ENCODE measurements around the gene OSBPL8.
A peak's percentile ranks its signal among the peaks of the same experiment; 100 is the strongest.
"Not testable (repeated sequence)": the region's sequence is repeated elsewhere in the genome, so short reads cannot be mapped to it uniquely, and the experiment has no call there.

OSBPL8 gene

DNA sequence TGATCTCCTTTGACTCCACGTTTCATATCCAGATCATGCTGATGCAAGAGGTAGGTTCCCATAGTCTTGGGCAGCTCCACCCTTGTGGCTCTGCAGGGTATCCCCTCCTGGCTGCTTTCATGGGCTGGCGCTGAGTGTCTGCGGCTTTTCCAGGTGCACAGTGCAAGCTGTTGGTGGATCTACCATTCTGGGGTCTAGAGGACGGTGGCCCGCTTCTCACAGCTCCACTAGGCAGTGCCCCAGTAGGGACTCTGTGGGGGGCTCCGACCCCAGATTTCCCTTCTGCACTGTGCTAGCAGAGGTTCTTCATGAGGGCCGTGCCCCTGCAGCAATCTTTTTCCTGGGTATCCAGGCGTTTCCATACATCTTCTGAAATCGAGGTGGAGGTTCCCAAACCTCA is 199.3 kb downstream of the OSBPL8 start:
- no peak for DNase-seq (ENCODE audit: low read depth)

DNA sequence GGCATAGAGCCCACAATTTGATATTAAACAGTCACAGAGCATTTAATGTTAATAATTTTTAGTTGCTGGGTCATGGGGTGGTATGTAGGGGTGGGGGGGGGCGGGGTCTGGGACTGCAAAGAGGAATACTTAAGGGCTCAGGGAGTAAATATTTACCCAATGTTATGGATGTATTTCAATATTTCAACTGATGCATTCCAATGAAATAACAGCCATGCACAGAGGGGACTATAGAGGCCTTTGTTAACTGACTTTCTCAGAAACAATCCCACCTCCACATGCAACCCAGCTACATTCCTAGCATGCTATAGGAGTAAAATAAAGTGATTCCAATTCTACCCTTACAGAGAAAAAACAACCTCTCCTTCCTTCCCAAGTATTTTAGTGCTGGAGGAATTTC is 203.5 kb downstream of the OSBPL8 start:
- no peak for DNase-seq (ENCODE audit: low read depth)

DNA sequence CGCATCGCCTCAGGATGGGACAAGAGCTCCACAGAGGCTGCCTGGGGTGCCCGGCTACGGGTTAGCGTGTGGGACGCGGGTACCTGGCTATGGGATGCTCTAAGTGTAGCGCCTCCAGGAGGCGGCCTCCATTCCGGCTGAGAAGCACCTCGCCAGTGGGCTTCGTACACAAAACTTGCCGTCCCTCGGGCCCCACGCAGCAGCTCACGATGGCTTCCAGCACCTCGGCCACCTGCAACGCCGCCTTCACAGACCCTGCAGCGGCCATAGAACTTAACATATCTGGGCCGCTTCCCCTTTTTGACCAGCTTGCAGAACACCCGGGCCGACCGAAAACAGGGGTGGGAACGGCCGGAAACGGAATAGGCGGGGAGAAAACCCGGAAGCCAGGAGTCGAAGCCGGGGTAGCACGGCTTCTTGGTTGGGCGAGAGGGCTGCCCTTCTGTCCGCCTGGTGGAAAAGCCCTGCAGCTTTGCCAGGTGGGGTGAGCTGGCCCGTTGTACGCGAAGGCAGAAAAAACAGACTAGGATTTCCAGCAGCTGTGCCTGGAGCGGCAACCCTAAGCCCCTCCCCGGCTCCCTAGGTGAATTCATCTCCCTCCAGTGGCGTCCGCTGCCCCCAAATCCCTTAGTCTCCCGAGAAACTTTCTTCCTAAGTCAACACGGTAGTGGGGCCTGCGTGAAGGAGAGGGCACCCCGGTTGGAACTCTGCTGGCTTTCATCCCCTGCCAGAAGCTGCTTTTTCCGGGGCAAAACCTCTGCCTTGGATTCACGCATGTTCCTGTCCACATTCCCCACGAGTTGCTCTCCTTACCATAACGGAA is 211.3 kb downstream of the OSBPL8 start, which contains the start of gene BBS10:
Gene BBS10, minus strand, starts transcription at position 337 of the 823 bp plus-strand sequence. Its CDS starts 57 bp downstream, at position 280.
- peak; percentile 65 for DNase-seq (ENCODE audit: low read depth)

DNA sequence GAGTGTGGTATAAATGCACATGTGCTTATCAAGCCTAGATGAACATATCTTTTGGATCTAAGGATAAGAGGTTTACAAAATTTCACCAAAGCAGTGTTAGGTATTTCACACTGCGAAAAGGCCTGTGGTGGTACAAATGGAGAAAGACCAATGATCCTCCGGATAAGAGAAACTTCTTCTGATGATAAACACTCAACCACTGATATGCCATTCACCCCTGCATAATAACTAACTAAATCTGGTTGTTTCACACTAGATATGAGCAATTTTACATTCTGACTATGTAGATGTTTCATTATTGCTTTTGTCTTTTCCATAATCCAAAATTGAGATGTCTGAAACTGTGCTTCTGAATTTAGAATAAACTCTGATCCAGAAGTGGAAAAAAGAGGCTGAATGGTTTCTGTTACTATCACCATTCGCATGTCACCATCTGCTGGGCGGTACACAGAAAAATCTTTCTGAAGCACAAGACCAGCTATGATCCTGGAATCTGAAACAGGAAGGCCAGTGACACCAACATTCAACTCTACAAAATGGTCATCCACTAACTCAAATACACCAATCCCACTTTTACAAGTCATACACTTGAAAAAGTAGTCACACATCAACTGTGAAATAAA is 212.7 kb downstream of the OSBPL8 start:
- no peak for DNase-seq (ENCODE audit: low read depth)

DNA sequence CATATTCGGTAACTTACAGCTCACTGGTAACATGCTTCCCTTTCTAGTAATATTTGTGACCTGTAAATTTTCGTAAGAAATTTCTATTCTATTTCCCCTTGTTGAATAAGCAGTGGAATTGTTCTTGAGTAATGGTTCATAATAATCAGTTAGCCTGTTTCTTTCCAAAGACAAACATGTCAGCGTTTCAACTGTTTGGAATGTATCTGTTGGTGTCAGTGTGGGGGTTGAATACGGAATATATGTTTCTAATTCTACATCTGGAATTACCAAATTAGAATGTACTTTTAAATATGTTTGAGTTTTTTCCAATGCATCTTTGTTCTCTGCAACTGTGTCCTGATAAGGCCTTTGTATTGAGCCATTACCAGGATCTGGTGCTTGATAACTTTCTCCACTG is 213.3 kb downstream of the OSBPL8 start:
- no peak for DNase-seq (ENCODE audit: low read depth)

DNA sequence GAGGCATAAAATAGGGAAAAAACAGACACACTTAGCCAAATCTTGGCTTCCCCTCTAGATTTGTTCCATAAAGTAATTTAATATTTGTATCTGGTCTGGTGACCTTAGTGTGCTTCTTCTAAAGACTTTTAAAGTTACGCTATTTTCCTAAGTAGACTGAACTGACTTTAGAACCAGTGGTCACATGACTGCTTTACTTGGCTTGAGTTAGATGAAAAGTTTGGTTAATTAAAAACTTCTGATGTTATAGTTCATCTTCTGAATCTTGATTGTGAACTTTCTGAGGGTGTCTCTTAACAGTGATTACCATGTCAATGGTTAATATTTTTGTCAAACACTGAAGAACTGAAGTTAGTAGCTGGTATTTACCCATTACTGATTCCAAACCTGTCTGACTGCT is 214.0 kb downstream of the OSBPL8 start:
- no peak for DNase-seq (ENCODE audit: low read depth)

DNA sequence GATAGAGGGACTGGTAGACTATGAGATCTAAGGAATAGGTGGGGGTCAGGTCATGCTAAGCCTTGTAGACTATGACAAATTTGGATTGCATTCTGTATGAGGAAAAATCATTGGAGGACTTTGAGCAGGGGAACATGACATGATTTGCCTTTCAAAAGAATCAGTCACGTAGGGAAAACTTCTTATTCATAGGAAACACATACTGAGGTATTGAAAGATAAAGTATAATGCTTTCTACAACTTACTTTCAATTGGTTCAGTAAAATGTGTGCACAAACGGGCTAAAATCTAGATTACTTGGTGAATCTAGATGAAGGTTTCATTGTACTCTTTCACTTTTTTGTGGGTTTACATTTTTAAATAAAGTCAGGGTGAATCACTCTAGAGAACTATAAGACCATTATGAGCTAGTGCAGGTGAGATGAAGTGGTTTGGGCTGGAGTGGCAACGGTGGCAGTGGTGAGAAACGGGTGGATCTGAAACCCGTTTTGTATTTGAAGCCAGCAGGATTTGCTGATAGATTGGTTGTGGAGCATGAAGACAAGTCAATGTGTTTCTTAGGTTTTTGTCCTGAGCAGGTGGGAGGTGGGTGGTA is 218.0 kb downstream of the OSBPL8 start:
- DNase-seq (ENCODE audit: low read depth), result no peak

DNA sequence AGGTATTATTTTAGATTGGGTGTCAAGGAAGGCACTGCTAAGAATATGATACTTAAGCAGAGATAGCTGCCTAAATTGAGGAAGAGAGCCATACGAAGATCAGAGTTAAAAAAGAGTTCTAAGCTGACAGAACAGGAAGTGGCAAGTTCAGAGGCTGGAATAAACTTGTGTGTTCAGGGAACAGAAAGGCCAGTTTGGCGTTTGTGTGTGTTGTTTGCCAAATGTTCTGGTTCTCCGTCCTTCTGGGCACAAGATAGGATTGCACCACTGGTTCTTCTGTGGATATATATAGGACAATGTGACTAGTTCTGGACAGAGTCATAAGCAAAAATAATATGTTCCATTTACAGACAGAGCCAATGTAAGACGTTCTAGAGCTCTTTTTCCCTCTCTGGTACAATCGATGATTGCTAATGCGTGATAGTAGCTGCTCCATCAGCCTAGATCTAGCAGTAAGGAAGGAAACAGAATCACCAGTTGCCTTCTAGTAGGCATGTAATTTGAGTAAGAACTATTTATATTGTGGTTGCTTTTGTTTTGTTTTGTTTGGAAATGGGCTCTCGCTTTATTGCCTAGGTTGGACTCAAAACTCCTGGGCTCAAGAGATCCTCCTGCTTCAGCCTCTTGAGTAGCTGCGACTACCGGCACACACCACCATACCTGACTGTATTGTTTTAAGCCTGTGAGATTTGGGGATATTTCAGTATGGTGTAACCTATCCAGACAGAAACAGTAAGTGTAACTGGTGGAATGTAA is 218.7 kb downstream of the OSBPL8 start:
- DNase-seq (ENCODE audit: low read depth), result no peak

DNA sequence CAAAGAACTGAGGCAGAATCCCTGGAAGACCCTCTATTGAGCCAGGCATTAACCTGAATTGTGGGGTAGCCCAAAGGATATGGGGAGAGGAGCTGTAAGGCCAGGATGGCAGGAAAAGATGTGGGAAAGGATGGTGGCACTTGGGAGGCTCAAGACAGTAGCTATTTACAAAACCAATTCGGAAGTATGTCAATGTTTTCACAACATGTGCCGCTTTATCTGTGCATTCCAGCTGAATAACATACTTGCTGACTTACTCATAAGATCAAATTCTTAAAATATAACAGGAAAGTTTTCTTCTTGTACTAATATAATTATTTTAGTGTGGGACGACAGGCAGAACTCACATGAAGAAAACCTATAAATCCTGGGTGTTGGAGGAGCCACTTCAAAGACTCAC is 222.0 kb downstream of the OSBPL8 start:
- DNase-seq (ENCODE audit: low read depth), result peak; percentile 66

DNA sequence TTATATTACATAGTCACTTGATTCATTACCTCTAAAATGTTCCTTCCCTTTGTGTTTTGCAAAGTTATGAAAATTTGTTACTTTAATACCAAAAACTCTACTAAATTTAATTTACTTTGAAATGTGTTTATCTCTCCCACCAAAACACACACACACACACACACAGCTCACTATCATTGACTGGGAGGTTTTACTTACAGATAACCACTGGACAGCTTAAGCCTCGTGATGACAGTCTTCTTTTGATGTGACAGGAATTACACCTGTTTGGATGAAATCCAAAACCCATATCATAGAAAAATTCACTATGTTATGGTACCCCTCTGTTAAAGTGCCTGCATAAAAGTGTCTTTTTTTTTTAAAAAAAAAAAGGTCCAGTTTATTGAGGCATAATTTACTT is 227.0 kb downstream of the OSBPL8 start:
- no peak for DNase-seq (ENCODE audit: low read depth)

DNA sequence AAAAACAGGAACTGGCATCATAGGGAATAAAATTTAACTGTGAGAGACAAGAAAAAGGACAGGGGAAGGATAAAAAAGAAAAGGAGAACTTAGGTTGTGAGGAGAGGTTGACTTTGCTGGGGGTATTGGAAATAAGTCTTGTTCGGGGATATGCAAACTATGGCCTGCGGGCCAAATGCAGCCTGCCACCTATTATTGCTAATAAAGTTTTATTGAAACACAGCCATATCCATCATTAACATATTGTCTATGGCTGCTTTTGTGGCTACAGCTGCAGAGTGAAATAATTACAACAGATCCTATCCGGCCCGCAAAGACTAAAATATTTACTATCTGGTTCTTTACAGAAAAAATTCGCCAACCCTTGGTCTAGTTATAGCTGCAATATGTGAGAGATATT is 230.0 kb downstream of the OSBPL8 start:
- DNase-seq (ENCODE audit: low read depth), result no peak

DNA sequence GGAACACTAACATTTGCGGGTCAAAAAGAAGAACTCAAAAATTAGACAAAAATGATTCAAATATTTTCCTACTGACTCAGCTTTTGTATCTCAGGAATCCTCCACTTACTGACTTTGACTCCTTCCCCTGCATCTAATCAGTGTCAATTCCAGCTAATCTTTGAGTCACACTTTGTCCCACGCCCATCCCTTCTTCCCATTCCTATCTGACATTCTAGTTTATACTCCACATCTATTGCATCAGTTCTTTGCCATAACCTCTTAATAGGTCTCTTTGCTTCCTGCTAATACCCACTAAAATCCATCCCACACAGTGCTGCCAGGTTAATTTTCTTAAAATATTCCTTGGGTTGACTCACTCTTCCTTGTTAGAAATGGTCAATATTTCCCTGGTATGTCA is 230.4 kb downstream of the OSBPL8 start:
- DNase-seq (ENCODE audit: low read depth), result peak; percentile 85

DNA sequence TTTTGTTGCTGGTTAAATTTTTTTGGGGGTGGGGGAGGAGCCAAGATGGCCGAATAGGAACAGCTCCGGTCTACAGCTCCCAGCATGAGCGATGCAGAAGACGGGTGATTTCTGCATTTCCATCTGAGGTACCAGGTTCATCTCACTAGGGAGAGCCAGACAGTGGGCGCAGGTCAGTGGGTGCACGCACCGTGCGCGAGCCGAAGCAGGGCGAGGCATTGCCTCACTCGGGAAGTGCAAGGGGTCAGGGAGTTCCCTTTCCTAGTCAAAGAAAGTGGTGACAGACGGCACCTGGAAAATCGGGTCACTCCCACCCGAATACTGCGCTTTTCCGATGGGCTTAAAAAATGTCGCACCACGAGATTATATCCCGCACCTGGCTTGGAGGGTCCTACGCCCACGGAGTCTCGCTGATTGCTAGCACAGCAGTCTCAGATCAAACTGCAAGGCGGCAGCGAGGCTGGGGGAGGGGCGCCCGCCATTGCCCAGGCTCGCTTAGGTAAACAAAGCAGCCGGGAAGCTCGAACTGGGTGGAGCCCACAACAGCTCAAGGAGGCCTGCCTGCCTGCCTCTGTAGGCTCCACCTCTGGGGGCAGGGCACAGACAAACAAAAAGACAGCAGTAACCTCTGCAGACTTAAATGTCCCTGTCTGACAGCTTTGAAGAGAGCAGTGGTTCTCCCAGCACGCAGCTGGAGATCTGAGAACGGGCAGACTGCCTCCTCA is 239.8 kb downstream of the OSBPL8 start:
- DNase-seq (ENCODE audit: low read depth), result not testable (repeated sequence)

DNA sequence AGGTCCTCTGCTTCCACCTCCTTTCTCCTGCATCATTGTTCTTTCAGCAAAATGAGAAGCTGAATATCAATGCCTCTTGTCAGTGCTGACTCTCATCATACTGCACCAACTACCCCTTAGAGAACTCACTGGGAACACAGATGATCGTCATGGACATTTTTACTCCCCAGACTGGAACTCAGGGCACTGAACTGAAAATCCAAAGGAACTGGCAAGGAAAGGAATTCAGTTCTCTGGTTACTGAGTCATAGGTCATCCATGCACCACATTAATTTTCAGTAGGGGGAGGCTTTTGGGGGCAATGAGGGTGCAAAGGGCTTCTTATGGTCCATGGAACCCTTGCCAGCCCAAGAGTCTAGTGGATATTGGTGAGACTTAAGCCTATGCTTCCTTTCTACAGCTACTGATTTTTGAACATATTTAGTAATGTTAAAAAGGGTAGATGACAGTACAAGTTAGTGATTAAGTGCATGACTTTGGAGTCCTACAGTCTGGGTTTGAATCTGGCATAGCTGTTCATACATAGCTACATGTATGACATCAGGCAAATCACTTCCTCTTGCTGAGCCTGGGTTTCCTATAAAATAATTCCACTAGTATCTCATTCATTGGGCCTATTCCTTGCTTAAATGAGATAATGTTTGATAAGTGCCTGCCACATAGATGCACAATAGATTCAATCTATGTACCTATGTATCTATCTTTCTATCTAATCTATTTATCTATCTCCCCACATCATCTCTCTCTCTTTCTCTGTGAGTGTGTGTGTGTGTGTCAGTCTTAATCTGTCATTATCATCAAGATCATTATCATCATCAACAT is 240.6 kb downstream of the OSBPL8 start:
- no peak for DNase-seq (ENCODE audit: low read depth)

DNA sequence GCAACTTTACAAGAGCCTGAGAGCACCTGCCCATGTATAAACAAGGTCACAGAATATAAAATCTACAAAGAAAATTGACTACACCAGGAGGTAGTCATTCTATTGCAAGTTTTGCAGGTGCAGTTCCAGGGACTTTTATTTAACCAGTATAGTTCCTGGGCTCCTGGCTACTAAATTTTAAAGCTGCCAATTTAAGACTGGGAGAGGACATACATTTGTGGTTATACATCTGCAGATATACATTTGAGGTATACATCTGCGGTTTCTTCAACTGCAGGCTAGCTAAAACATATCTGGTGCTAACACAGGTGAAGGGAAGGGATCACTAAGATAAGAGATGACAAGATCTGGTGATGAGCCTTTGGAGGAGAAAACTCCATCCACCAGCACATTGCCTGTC is 241.6 kb downstream of the OSBPL8 start:
- DNase-seq (ENCODE audit: low read depth), result no peak

DNA sequence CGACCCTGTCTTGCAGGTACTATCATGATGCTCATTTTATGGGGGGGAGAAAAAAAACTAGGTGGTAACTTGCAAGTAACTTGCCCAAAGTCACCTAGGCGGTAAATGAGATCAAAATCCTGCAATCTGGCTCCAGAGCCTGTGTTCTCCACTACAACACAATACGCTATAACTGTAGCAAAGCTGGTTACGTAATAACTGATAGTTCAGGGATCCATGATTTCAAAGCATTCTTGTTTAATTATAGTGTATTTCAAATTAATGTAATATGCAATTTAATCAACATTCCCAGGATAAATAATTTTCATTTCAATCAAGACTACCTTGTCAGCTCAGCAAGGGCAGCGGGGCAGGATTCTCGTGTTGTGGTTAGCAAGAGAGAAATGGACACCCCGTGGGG is 243.1 kb downstream of the OSBPL8 start:
- no peak for DNase-seq (ENCODE audit: low read depth)

DNA sequence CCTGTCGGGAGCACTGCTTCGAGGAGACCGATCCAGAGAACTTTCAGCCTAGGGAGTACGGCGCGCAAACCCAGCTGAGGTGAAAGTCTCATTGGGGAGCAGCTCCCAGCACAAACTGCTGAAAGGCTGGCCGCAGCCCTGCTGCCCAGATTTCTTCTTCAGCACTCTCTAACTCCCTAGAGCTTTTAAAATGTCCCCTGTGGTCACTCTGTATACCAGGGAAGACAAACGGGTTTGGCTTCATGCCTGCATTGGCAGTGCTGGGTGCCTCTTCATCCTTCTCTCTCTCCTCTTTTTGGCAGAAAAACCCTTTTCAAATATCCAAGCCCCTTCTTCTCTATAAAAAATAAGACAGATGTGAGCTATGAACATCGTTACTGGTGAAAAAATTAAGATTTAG is 246.3 kb downstream of the OSBPL8 start:
- DNase-seq (ENCODE audit: low read depth), result no peak

DNA sequence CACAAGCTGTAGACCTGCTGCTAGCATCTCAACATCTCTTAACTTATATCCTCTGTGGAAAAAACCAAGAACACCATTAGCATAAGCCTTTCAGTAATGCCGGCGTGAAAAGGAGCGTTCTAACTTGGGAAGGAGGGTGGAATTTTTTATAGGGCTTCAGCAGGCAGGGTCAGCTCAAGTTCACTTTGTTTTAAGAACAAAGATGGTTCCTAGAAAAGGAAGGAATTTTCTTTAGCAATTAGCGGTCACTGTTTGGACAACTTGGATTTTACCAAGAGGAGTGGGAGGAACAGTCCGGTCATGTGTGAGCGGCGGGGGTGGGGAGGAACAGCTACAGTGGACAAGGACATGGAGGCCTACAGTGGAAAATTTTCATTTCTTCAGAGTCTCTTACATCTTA is 247.3 kb downstream of the OSBPL8 start:
- no peak for DNase-seq (ENCODE audit: low read depth)

DNA sequence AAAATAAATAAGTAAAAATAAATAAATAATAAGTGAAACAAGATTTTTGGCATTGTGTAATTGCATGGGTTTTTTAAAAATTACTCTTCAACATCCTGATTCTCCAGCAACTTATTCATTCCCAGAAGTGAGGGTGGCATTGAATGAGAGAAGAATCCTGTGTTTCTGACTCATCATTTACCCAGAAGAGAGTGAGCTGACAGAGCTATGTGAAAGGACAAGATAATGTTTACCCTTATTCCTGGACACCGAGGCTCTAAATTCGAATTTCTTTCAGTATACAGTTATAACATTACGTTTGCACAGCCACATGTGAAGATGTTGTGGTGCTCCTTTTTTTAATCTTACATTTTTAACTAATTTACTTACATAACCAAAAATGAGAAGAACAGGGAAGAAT is 247.8 kb downstream of the OSBPL8 start:
- no peak for DNase-seq (ENCODE audit: low read depth)

DNA sequence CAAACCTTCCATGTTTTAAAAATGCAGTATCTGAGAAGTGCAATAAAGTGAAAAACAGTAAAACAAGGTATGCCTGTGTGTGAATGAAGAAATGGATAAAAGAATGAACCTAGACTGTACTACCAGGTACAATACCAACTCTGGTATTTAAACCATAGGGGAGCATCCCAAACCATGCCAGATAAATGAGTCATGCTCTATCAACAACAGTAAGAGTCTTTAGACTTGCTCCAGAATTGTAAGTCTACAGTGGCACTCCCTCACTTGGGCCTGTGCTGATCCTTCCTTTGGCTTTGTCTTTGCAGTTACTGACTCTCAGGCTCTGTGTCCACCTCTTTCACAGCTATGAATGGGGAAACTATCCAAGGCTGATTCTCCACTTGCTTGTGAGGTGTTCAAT is 249.5 kb downstream of the OSBPL8 start:
- DNase-seq (ENCODE audit: low read depth), result no peak

DNA sequence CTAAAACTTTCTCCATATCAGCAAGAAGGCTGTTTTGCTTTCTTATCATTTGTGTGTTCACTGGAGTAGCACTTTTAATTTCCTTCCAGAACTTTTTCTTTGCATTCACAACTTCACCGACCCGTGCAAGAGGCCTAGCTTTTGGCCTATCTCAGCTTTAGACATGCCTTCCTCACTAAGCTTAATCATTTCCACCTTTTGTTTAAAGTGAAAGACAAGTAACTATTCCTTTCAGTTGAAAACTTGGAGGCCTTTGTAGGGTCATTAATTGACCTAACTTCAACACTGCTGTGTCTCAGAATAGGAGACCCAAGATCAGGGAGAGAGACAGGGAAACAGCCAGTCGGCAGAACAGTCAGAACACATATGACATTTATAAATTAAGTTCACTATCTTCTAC is 250.7 kb downstream of the OSBPL8 start:
- DNase-seq (ENCODE audit: low read depth), result no peak

Measured in non-pigmented ciliary epithelial cell (primary cell).